Skeletal muscle tissue (tissue), 4 donors: ENCODE measurements around the gene CNKSR2. TPM values are rescaled to one million over a fixed set of nuclear protein-coding genes. Genes with fewer than 3 reads are reported as not detected.

Experiments used
- H3K27ac ChIP-seq: one replicate; pipeline ENCODE4 v1.7.0; 2013; ENCODE audit warnings: mild to moderate bottlenecking, low read depth, low read length, inconsistent platforms
- H3K27me3 ChIP-seq, 3 donors: one replicate each; pipeline ENCODE4 v1.7.0; 2013; ENCODE audit warnings: low read length in 3 of 3; ENCODE audit not compliant: control insufficient read depth in 3 of 3, insufficient read depth in 3 of 3
- H3K36me3 ChIP-seq, 3 donors: one replicate each; pipeline ENCODE4 v1.7.0; 2013; ENCODE audit warnings: low read length in 3 of 3; ENCODE audit not compliant: control insufficient read depth in 3 of 3, insufficient read depth in 3 of 3
- H3K4me1 ChIP-seq, 3 donors: one replicate each; pipeline ENCODE4 v1.7.0; 2013; ENCODE audit warnings: low read length in 3 of 3, mild to moderate bottlenecking in 3 of 3; ENCODE audit not compliant: control insufficient read depth in 3 of 3, insufficient read depth in 3 of 3
- H3K4me3 ChIP-seq, 3 donors: one replicate each; pipeline ENCODE4 v1.7.0; 2013; ENCODE audit warnings: low read length in 3 of 3
- H3K9ac ChIP-seq, 3 donors: one replicate each; pipeline ENCODE4 v1.7.0; 2013; ENCODE audit warnings: low read length in 3 of 3, mild to moderate bottlenecking in 3 of 3, moderate library complexity in 2 of 3, low read depth in 1 of 3
- H3K9me3 ChIP-seq, 3 donors: one replicate each; pipeline ENCODE4 v1.7.0; 2013; ENCODE audit warnings: low read length in 3 of 3; ENCODE audit not compliant: control insufficient read depth in 3 of 3
- total RNA-seq: library from RNA; depleted of rRNA; stranded (reverse); fragments of >200 nt; gene quantifications from one replicate; pipeline ENCODE4 v1.2.3, GENCODE V29; 2014
- donor health status: Osteomylitis.

CNKSR2 gene
- total RNA-seq, 1 donor from 2014 or later: 7.8 TPM

DNA sequence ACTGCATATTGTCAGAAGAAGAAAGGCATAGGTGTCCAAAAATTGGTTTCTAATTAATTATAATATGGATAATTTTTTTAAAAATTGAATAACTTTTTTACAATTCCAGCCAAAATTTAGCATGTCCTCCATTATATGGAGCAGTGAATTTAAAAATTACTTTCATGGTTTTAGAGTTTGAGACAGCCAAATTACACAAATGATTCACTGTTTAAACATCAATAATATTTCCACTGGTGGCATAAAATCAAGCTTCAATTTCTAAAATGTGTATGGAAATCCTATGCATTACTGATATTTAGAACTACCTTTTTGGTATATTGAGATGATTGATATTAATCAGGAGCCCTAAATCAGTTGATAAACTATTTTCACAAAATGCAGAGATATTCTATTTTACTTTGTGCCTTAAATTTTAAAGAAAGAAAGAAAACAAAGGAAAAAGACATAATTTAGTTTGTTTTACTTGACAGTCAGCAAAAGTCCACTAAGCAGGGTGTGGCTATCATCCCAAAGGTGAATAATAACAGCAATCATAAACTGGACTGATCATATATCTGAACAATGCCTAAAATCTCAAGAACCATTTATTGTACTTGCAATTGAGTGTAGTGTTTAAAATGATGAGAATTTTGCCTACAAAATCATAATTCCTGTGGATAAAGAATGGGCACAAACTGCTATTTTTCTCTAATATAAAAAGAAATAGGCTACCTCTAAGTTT lies 249.7 kb downstream of the CNKSR2 start:
- Histone ChIP-seq H3K27ac (no peak overlapping the region), H3K4me3 (no peak overlapping the region), H3K36me3 (no peaks in the 10 kb centered on the region), H3K4me1 (no peaks in the 10 kb centered on the region), H3K9ac (no peak overlapping the region), H3K9me3 (no peaks in the 10 kb centered on the region), H3K27me3 (no peaks in the 10 kb centered on the region)

- no peak overlapping the region for H3K27ac ChIP-seq
- no peak overlapping the region for H3K4me3 ChIP-seq
- H3K27me3 ChIP-seq: no peaks in the 10 kb centered on the region
- H3K9ac ChIP-seq: no peak overlapping the region
- H3K36me3 ChIP-seq: no peaks in the 10 kb centered on the region
- H3K4me1 ChIP-seq: no peaks in the 10 kb centered on the region
- no peaks in the 10 kb centered on the region for H3K9me3 ChIP-seq
Measured at GRCh38 chrX:21632027-21632426, 257.8 kb downstream of the CNKSR2 start.

- Histone ChIP-seq H3K36me3 (no peaks in the 10 kb centered on the region), H3K4me3 (no peak overlapping the region), H3K27ac (no peak overlapping the region), H3K27me3 (no peaks in the 10 kb centered on the region), H3K9me3 (no peaks in the 10 kb centered on the region), H3K4me1 (no peaks in the 10 kb centered on the region), H3K9ac (no peak overlapping the region)
Measured at GRCh38 chrX:21638311-21638710, 264.1 kb downstream of the CNKSR2 start.

DNA sequence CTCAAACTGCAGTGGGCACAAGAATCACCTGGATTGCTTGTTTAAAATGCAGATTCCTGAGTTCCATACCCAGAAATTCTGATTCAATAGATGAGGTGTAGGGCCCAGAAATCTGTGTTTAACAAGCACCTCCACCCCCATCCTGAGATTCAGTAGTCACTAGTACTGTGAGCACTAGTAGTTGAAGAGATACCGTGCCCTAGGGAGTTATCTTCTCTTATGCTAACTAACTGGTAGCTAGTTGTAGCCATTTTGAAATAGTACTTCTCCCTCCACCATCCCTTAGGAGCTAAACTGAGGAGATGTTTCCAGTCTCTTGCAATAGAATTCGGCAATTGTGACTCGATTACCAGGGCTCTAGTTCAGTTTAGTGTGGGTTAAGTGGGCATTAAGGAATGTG lies 265.6 kb downstream of the CNKSR2 start:
- H3K36me3 ChIP-seq: no peaks in the 10 kb centered on the region
- no peak overlapping the region for H3K4me3 ChIP-seq
- H3K27ac ChIP-seq: no peak overlapping the region
- H3K9ac ChIP-seq: no peak overlapping the region
- H3K4me1 ChIP-seq: no peaks in the 10 kb centered on the region
- no peaks in the 10 kb centered on the region for H3K9me3 ChIP-seq
- H3K27me3 ChIP-seq: no peaks in the 10 kb centered on the region

- Histone ChIP-seq H3K27me3 (no peaks in the 10 kb centered on the region), H3K36me3 (no peaks in the 10 kb centered on the region), H3K9me3 (no peaks in the 10 kb centered on the region), H3K27ac (no peak overlapping the region), H3K9ac (no peak overlapping the region), H3K4me1 (no peaks in the 10 kb centered on the region), H3K4me3 (no peak overlapping the region)
Measured at GRCh38 chrX:21645431-21645830, 271.2 kb downstream of the CNKSR2 start.

GRCh38 chrX:21645886-21646285 lies 271.7 kb downstream of the CNKSR2 start:
- no peaks in the 10 kb centered on the region for H3K27me3 ChIP-seq
- H3K9ac ChIP-seq: no peak overlapping the region
- H3K36me3 ChIP-seq: no peaks in the 10 kb centered on the region
- no peak overlapping the region for H3K27ac ChIP-seq
- no peak overlapping the region for H3K4me3 ChIP-seq
- H3K9me3 ChIP-seq: no peaks in the 10 kb centered on the region
- H3K4me1 ChIP-seq: no peaks in the 10 kb centered on the region

DNA sequence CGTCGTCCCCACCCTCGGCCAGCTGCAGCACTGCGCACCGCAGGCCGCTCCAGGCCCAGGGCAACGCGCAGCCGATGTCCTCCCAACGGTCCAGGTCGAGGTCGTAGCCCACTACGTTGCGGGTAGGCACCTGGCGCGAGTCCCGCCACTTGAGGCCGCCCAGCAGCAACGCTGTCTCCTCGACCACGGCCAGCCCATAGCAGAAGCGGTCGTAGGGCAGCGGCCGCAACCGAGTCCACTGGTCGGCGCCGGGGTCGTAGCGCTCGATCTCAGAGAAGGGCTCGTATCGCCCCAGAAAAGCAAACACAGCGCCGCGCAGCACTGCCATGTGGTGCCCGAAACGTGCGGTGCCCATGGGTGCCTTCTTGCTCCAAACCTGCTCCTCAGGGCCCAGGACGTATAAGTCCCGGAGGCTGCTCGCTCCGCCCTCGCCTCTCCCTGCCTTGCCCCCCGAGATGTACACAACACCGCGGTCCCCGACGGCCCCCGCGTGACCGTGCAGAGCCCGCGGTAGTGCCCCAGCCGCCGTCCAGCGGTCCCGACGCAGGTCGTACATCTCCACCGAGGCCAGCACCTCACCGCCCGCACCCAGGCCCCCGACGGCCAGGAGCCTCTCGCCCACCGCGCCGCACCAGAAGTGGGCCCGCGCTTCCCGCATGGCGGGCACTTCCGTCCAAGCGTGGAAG lies 281.8 kb downstream of the CNKSR2 start:
- H3K4me3 ChIP-seq: peak overlapping the region in 2 of 3 donors; percentile 60 to 76

DNA sequence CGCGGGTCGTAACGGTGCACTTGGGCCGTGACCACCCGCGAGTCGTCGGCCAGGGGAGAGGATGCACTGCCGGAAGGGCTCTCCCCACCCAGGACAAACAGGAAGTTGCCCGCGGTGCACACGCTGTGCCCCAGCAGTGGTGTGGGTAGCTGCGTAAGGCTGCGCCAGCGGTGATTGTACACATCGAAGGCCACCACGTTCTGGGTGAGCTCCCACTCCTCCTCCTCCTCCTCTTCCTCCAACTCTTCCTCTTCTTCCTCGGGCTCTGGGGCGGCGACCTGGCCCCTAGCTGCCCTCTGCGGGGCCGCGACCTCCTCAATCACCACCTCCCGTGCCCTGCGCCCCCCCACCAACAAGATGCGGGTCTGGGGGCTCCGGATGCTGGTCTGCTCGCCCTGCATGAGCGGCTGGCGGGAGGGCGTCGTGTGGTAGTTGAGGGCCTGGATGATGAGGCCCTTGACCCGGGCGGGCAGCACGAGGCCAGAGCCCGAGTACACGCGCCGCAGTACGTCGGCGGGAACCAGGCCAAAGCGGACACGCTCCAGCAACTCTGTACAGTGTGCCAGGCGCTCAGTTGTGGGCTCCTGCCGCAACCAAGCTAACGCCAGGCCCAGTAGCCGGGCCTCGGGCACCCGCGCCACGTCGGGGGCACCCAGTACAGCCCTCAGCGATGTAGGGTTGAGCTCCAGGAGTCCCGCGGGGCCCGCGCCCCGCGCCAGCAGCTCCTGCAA lies 282.5 kb downstream of the CNKSR2 start:
- Histone ChIP-seq H3K9me3 (no peaks in the 10 kb centered on the region), H3K27me3 (no peaks in the 10 kb centered on the region), H3K27ac (peak overlapping the region; percentile 89)

More for the DNA sequence above, 281.8 kb downstream of the CNKSR2 start:
- H3K9me3 ChIP-seq: no peaks in the 10 kb centered on the region
- peak overlapping the region; percentile 49 for H3K27ac ChIP-seq
- no peaks in the 10 kb centered on the region for H3K27me3 ChIP-seq
- H3K9ac ChIP-seq: peak overlapping the region in 1 of 3 donors; percentile 71
- H3K4me1 ChIP-seq: peaks cover 0 to 6% (median 0%) of the 10 kb centered on the region in 3 donors
- peaks cover 0 to 7% (median 0%) of the 10 kb centered on the region in 3 donors for H3K36me3 ChIP-seq

DNA sequence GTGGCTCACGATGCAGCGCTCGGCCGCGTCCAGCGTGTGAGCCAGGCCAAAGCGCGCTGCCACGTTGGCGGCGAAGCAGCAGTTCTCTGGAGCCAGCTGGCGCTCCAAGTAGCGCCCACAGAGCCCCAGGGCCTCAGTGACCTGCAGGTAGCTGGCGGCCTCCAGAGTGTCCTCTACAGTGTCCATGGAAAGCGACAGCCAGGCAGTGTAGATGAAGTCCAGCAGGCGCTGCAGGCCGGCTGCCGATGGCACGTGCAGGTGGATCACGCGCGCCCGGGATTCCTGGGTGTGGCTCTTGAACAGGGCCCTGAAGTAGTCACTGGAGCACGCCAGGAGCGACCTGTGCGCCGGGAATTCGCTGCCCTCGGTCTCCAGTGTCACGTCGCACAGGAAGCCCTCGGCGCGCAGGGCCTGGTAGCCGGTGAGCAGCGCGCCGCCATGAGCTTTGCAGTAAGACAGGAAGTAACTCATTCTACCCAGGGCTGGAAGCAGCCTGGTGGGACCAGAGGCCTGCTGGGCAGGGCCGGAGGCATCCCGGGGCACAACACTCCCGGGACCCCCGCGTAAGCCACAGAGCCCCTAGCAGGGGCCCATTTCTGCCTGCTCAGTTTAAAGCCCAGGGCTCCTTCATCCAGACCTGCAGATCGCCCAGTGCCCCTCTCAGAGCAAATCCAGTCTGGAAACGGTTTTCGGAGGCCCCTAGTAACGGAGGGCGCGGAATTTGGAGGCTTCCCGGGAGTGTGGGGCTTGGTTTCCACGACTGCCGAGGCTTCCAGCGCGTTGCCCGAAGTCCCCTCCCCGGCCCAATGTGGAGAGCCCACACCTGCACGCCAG lies 283.3 kb downstream of the CNKSR2 start:
- Histone ChIP-seq H3K9ac (peak overlapping the region; percentile 65 to 91 (median 78)), H3K4me3 (peak overlapping the region; percentile 38 to 76 (median 60)), H3K27me3 (no peaks in the 10 kb centered on the region), H3K9me3 (no peaks in the 10 kb centered on the region), H3K27ac (peak overlapping the region; percentile 89), H3K4me1 (peaks cover 0 to 15% (median 6%) of the 10 kb centered on the region in 3 donors), H3K36me3 (peaks cover 0 to 7% (median 0%) of the 10 kb centered on the region in 3 donors)

More for the DNA sequence above, 282.5 kb downstream of the CNKSR2 start:
- Histone ChIP-seq H3K4me3 (peak overlapping the region in 2 of 3 donors; percentile 60 to 76), H3K36me3 (peaks cover 0 to 7% (median 0%) of the 10 kb centered on the region in 3 donors), H3K9ac (peak overlapping the region in 1 of 3 donors; percentile 71), H3K4me1 (peaks cover 0 to 11% (median 2%) of the 10 kb centered on the region in 3 donors)
